HepG2 (cell line): Measurements from ENCODE around the gene ZNF425. TPM values are rescaled to one million over a fixed set of nuclear protein-coding genes. Genes with fewer than 3 reads are reported as not detected.

Source experiments
- EHMT2 ChIP-seq: fragments of 200-600 bp; sonication (generic); IDR thresholded peaks from 2 replicates; pipeline ENCODE4 v1.7.0; 2017; ENCODE audit warnings: antibody characterized with exemption, low read depth, low read length, borderline replicate concordance
- HNRNPK ChIP-seq: fragments of 200-400 bp; formaldehyde crosslinking; IDR thresholded peaks from 2 replicates; pipeline ENCODE4 v1.6.1; 2018; ENCODE audit warnings: low read length, low read depth, moderate library complexity, mild to moderate bottlenecking; ENCODE audit not compliant: poor library complexity, severe bottlenecking
- IRF9 ChIP-seq: sonication (generic); formaldehyde crosslinking; IDR thresholded peaks from 2 replicates; pipeline ENCODE4 v1.8.0; 2022; ENCODE audit warnings: missing genetic modification reagents, mild to moderate bottlenecking, borderline replicate concordance
- KDM5B ChIP-seq: sonication (generic); formaldehyde crosslinking; IDR thresholded peaks from 2 replicates; pipeline ENCODE4 v1.4.0; 2020; ENCODE audit warnings: missing genetic modification reagents, mild to moderate bottlenecking, borderline replicate concordance
- NFE2L1 ChIP-seq: sonication (generic); formaldehyde crosslinking; IDR thresholded peaks from 2 replicates; pipeline ENCODE4 v1.4.0; 2020; ENCODE audit warnings: missing genetic modification reagents, mild to moderate bottlenecking, borderline replicate concordance
- NRL ChIP-seq: sonication (generic); formaldehyde crosslinking; IDR thresholded peaks from 2 replicates; pipeline ENCODE4 v1.5.0; 2020; ENCODE audit warnings: missing genetic modification reagents, mild to moderate bottlenecking, moderate library complexity, borderline replicate concordance
- PREB ChIP-seq: sonication (generic); formaldehyde crosslinking; IDR thresholded peaks from 2 replicates; pipeline ENCODE4 v1.4.0; 2020; ENCODE audit warnings: missing genetic modification reagents
- REPIN1 ChIP-seq: sonication (generic); formaldehyde crosslinking; IDR thresholded peaks from 2 replicates; pipeline ENCODE4 v1.8.0; 2022; ENCODE audit warnings: missing genetic modification reagents, low read depth, mild to moderate bottlenecking, borderline replicate concordance
- SP140L ChIP-seq: sonication (generic); formaldehyde crosslinking; IDR thresholded peaks from 2 replicates; pipeline ENCODE4 v1.4.0; 2020; ENCODE audit warnings: missing genetic modification reagents, borderline replicate concordance
- TFDP2 ChIP-seq: sonication (generic); formaldehyde crosslinking; IDR thresholded peaks from 2 replicates; pipeline ENCODE4 v1.4.0; 2020; ENCODE audit warnings: missing genetic modification reagents
- TGIF2 ChIP-seq: IDR thresholded peaks from 2 replicates; pipeline ENCODE4 v1.6.1; 2016; ENCODE audit warnings: control low read depth, missing compliant biosample characterization
- ZNF484 ChIP-seq: sonication (generic); formaldehyde crosslinking; IDR thresholded peaks from 2 replicates; pipeline ENCODE4 v1.5.1; 2020; ENCODE audit warnings: mild to moderate bottlenecking, low read depth, missing genetic modification reagents, borderline replicate concordance
- ZNF563 ChIP-seq: sonication (generic); formaldehyde crosslinking; IDR thresholded peaks from 2 replicates; pipeline ENCODE4 v1.8.0; 2022; ENCODE audit warnings: mild to moderate bottlenecking, moderate library complexity, missing genetic modification reagents
- ZNF574 ChIP-seq: sonication (generic); formaldehyde crosslinking; IDR thresholded peaks from 2 replicates; pipeline ENCODE4 v1.4.0; 2020; ENCODE audit warnings: missing genetic modification reagents
- ZNF609 ChIP-seq: sonication (generic); formaldehyde crosslinking; IDR thresholded peaks from 2 replicates; pipeline ENCODE4 v1.4.0; 2020; ENCODE audit warnings: mild to moderate bottlenecking, missing genetic modification reagents, borderline replicate concordance
- ZNF782 ChIP-seq: sonication (generic); formaldehyde crosslinking; IDR thresholded peaks from 2 replicates; pipeline ENCODE4 v1.4.0; 2020; ENCODE audit warnings: missing genetic modification reagents, mild to moderate bottlenecking, borderline replicate concordance
- polyA plus RNA-seq, 8 experiments: library from polyadenylated mRNA; depleted of rRNA in 3 of 8; stranded (reverse) in 7 of 8; unstranded in 1 of 8; fragments of >200 nt; fragmentation: Illumina TruSeq in 4 of 8; extraction: Trizol in 4 of 8; gene quantifications; 2 replicates each; pipeline versions ENCODE4 v1.2.1 to v1.2.3, GENCODE V29; 2011 to 2016; ENCODE audit warnings: low read depth in 4 of 8, missing spikeins in 1 of 8, mixed read lengths in 1 of 8; ENCODE audit not compliant: insufficient read depth in 1 of 8
- total RNA-seq, 5 experiments: library from RNA; depleted of rRNA; stranded (reverse); fragments of >200 nt; fragmentation: Illumina TruSeq; extraction: Trizol; gene quantifications; 2 replicates each; pipeline ENCODE4 v1.2.3, GENCODE V29; 2016; ENCODE audit warnings: low read depth in 1 of 5

The ZNF425 gene
- total and polyA plus RNA-seq, 2 of the 13 experiments (the other 11 are each of a cell fraction or from before 2014, with no cell fraction given): 0.51 to 1.1 TPM

- peak; percentile 25; the same call in 1 of the 2 replicates for TF ChIP-seq IRF9 (CRISPR knock-in tag)
- no peak for TF ChIP-seq PREB (CRISPR knock-in tag)
- TF ChIP-seq KDM5B: peak; percentile 94
- TF ChIP-seq NFE2L1 (CRISPR knock-in tag): no peak
- TF ChIP-seq EHMT2: no peak
- peak; percentile 38; the same call in 1 of the 2 replicates for TF ChIP-seq ZNF484 (CRISPR knock-in tag)
- TF ChIP-seq ZNF574 (CRISPR knock-in tag): peak; percentile 99
- TF ChIP-seq NRL (CRISPR knock-in tag): peak; percentile 93
- no peak; the same call in 1 of the 2 replicates for TF ChIP-seq ZNF609 (CRISPR knock-in tag)
- peak; percentile 83; the same call in 1 of the 2 replicates for TF ChIP-seq REPIN1 (CRISPR knock-in tag)
- peak; percentile 93; the same call in 1 of the 2 replicates for TF ChIP-seq ZNF782 (CRISPR knock-in tag)
- peak; percentile 78 for TF ChIP-seq TFDP2 (CRISPR knock-in tag)
- peak; percentile 78; the same call in 1 of the 2 replicates for TF ChIP-seq ZNF563 (CRISPR knock-in tag)
- TF ChIP-seq HNRNPK: peak; percentile 90
- no peak; the same call in none of the 2 replicates for TF ChIP-seq TGIF2
- no peak for TF ChIP-seq SP140L (CRISPR knock-in tag)
These were observed at the start of gene ZNF425 (continued) for GRCh38 chr7:149125863-149126661.
